K562 (cell line): ENCODE results near the gene IFIT2. TPM values are rescaled to one million over a fixed set of nuclear protein-coding genes. Genes with fewer than 3 reads are reported as not detected.

Experiments
- ATAC-seq: fragments of 200-7000 bp; cut with Tn5 transposase; 3 replicates; pipeline ENCODE4 v1.9.1; 2020; ENCODE audit warnings: moderate library complexity
- BruUV-seq: library from RNA; stranded (reverse); fragments of 400-500 nt; replicated peaks from 2 replicates; lab custom pipeline; 2021; lab: Mats Ljungman, UMichigan
- CTCF ChIA-PET: fragments of 300-600 bp; formaldehyde crosslinking; extraction: SDS; loops from one replicate; lab custom pipeline; 2021; ENCODE audit warnings: low intra/inter-chr PET ratio; lab: Yijun Ruan, JAX
- POLR2A ChIA-PET: fragments of 300-600, 350-650 bp; sonication (Branson Sonifier 250); formaldehyde crosslinking; extraction: SDS; loops from one replicate; lab custom pipeline; 2021; ENCODE audit warnings: antibody characterized with exemption, inconsistent platforms; lab: Yijun Ruan, JAX
- DNase-seq, 4 experiments: peaks; one replicate each; pipeline versions ENCODE4 v3.0.0 to v3.0.0-alpha.2; 2011 to 2018; ENCODE audit warnings: low spot score in 3 of 4, mixed read lengths in 3 of 4; ENCODE audit errors: extremely low read depth in 1 of 4
- FAIRE-seq: peaks from 2 replicates; lab custom pipeline; 2011; peaks lifted over from hg19 to GRCh38; lab: Jason Lieb, UNC
- H2AFZ ChIP-seq: 2 replicates; pipeline ENCODE4 v1.6.0; 2011; ENCODE audit warnings: low read depth, low read length, control low read depth, inconsistent platforms
- H3K27ac ChIP-seq: fragments of 200-600 bp; 3 replicates; pipeline ENCODE4 v1.8.0; 2011; ENCODE audit warnings: low read depth, mild to moderate bottlenecking, control low read depth, inconsistent platforms, low read length, moderate library complexity, mixed read lengths; ENCODE audit errors: extremely low read depth
- H3K27me3 ChIP-seq, 2 experiments: fragments of 300-600 bp in 1 of 2; 2 replicates in 1 of 2; 3 replicates in 1 of 2; pipeline versions ENCODE4 v1.6.0 to v1.8.0; 2011; ENCODE audit warnings: inconsistent platforms in 2 of 2, low read length in 2 of 2, mild to moderate bottlenecking in 1 of 2, mixed read lengths in 1 of 2, moderate library complexity in 1 of 2; ENCODE audit not compliant: control insufficient read depth in 2 of 2, insufficient read depth in 2 of 2
- H3K36me3 ChIP-seq: fragments of 300-600 bp; 3 replicates; pipeline ENCODE4 v1.8.0; 2011; ENCODE audit warnings: mild to moderate bottlenecking, low read length, inconsistent platforms; ENCODE audit not compliant: control insufficient read depth, insufficient read depth
- H3K4me1 ChIP-seq, 2 experiments: fragments of 200-600 bp in 1 of 2; replicated peaks in 1 of 2; 2 replicates in 1 of 2; 3 replicates in 1 of 2; pipeline versions ENCODE4 v1.5.1 to v1.8.0; 2011; ENCODE audit warnings: inconsistent platforms in 2 of 2, low read length in 2 of 2, mild to moderate bottlenecking in 1 of 2, mixed read lengths in 1 of 2, moderate library complexity in 1 of 2; ENCODE audit not compliant: control insufficient read depth in 2 of 2, insufficient read depth in 2 of 2
- H3K4me2 ChIP-seq: 2 replicates; pipeline ENCODE4 v1.6.1; 2011; ENCODE audit warnings: low read length, control low read depth, inconsistent platforms, mixed read lengths; ENCODE audit not compliant: insufficient read depth
- H3K4me3 ChIP-seq: fragments of 200-600 bp; sonication (generic), shearing (Covaris generic); 2 replicates; pipeline ENCODE4 v1.5.1; 2016; ENCODE audit warnings: control low read depth, inconsistent platforms
- H3K79me2 ChIP-seq: fragments of 200-600 bp; 3 replicates; pipeline ENCODE4 v1.8.0; 2011; ENCODE audit warnings: low read length, inconsistent platforms; ENCODE audit not compliant: control insufficient read depth, insufficient read depth
- H3K9ac ChIP-seq, 2 experiments: 2 replicates each; pipeline versions ENCODE4 v1.6.0 to v1.6.1; 2011; ENCODE audit warnings: low read depth in 2 of 2, low read length in 2 of 2, control low read depth in 1 of 2, inconsistent platforms in 1 of 2, mild to moderate bottlenecking in 1 of 2, mixed read lengths in 1 of 2; ENCODE audit not compliant: insufficient read depth in 1 of 2
- H3K9me1 ChIP-seq: one replicate; pipeline ENCODE4 v1.6.0; 2011; ENCODE audit warnings: inconsistent platforms, mild to moderate bottlenecking, low read length, moderate library complexity; ENCODE audit not compliant: control insufficient read depth, insufficient read depth
- H3K9me3 ChIP-seq: replicated peaks from 2 replicates; pipeline ENCODE4 v1.5.1; 2011; ENCODE audit warnings: low read depth, low read length, inconsistent platforms; ENCODE audit not compliant: control insufficient read depth, insufficient read depth
- H4K20me1 ChIP-seq: replicated peaks from 2 replicates; pipeline ENCODE4 v1.6.1; 2011; ENCODE audit warnings: low read length, inconsistent platforms, mixed read lengths; ENCODE audit not compliant: control insufficient read depth, insufficient read depth
- NR2F6 ChIP-seq: fragments of 450-650 bp; formaldehyde crosslinking; IDR thresholded peaks from 2 replicates; pipeline ENCODE4 v1.4.0; 2020; ENCODE audit warnings: mild to moderate bottlenecking
- SMARCC2 ChIP-seq: fragments of 450-650 bp; IDR thresholded peaks from 2 replicates; pipeline ENCODE4 v1.6.1; 2017; ENCODE audit warnings: antibody characterized with exemption, moderate library complexity, mild to moderate bottlenecking, low read depth
- TRIM24 ChIP-seq, 2 experiments: fragments of 450-650 bp; IDR thresholded peaks; 2 replicates each; pipeline ENCODE4 v1.6.1; 2016
- ZBTB40 ChIP-seq, 2 experiments: fragments of 450-650 bp in 1 of 2; sonication (generic) in 1 of 2; formaldehyde crosslinking in 1 of 2; IDR thresholded peaks; 2 replicates each; pipeline versions ENCODE4 v1.7.1 to v1.9.0; 2016 to 2022; ENCODE audit warnings: inconsistent platforms in 1 of 2, mild to moderate bottlenecking in 1 of 2, missing genetic modification reagents in 1 of 2
- ZBTB7A ChIP-seq: IDR thresholded peaks from 2 replicates; pipeline ENCODE4 v1.6.1; 2011; ENCODE audit warnings: low read depth, mild to moderate bottlenecking, low read length, moderate library complexity, borderline replicate concordance; ENCODE audit not compliant: control insufficient read depth
- ZFP30 ChIP-seq: fragments of 250-450 bp; sonication (Bioruptor Pico); IDR thresholded peaks from 2 replicates; pipeline ENCODE4 v1.8.0; 2022; ENCODE audit warnings: moderate library complexity, mild to moderate bottlenecking, inconsistent platforms, borderline replicate concordance
- WGBS: fragments of 100-300 bp; shearing (Covaris generic); methylation state at CpG from one replicate; pipeline ENCODE4 v1.1.6; 2016; ENCODE audit warnings: low coverage, mixed read lengths; ENCODE audit not compliant: insufficient coverage; ENCODE audit errors: missing lambda C conversion rate; 5-methylcytosine and 5-hydroxymethylcytosine counted together
- in situ Hi-C: fragments of 300-500 bp; cut with MboI; formaldehyde crosslinking; loops from 4 replicates; pipeline ENCODE4 v1.15.0; 2018; ENCODE audit warnings: inconsistent platforms, mixed read lengths
- intact Hi-C: fragments of 100-400 bp; cut with micrococcal nuclease; formaldehyde crosslinking; loops from 2 replicates; pipeline ENCODE4 v1.14.2; 2022
- polyA plus RNA-seq, 8 experiments: library from polyadenylated mRNA; depleted of rRNA in 4 of 8; stranded (reverse) in 5 of 8; unstranded in 3 of 8; fragments of >200 nt; fragmentation: Nextera tagmentation in 2 of 8; fragmentation: Illumina TruSeq in 1 of 8; extraction: Ambion mirVana in 2 of 8; extraction: Trizol in 1 of 8; gene quantifications; 2 replicates each; pipeline versions ENCODE4 v1.2.1 to v1.2.3, GENCODE V29; 2011 to 2014; ENCODE audit warnings: inconsistent platforms in 1 of 8, missing spikeins in 1 of 8
- total RNA-seq, 7 experiments: library from RNA; depleted of rRNA in 6 of 7; stranded (reverse); fragments of >200 nt in 6 of 7; fragmentation: Illumina TruSeq in 2 of 7; extraction: Trizol in 2 of 7; gene quantifications; 2 replicates each; pipeline versions ENCODE4 v1.2.1 to v1.2.3, GENCODE V29; 2011 to 2021; ENCODE audit warnings: low replicate concordance in 1 of 7

The IFIT2 gene
- total and polyA plus RNA-seq, 9 of the 15 experiments (the other 6 are each of a cell fraction or from before 2014, with no cell fraction given): 0.03 to 0.25 (median 0.10) TPM; not detected in 1

DNA sequence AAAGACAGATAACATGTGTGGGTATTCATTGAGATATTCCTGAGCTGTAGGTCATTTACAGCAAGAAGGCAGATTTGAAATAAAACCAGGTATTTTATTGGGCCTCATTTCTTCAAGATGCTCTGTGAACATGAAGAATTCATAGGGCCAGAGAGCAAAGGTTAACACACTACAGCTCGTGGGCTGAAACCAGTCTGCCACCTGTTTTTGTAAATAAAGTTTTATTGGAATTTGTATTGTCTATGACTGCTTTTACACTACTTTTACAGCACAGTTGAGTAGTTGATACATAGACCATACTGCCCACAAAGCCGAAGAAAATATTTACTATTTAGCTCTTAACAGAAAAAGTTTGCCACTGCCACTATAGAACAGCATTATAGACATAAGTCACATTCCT lies 28.2 kb upstream of the IFIT2 start:
- no TSS peak for BruUV-seq
- no peak overlapping the region for H2AFZ ChIP-seq
- CTCF ChIA-PET: no interaction called here
- H3K36me3 ChIP-seq: no peaks in the 10 kb centered on the region
- TF ChIP-seq ZBTB7A: no peak
- TF ChIP-seq ZBTB40 (IDR thresholded peaks at IDR 0.05): peak; percentile 76
- TF ChIP-seq ZBTB40 (CRISPR knock-in tag; IDR thresholded peaks at IDR 0.05): no peak
- no peak for TF ChIP-seq ZFP30 (CRISPR knock-in tag)
- TF ChIP-seq SMARCC2: no peak
- TF ChIP-seq TRIM24 (IDR thresholded peaks at IDR 0.05): no peak
- TF ChIP-seq NR2F6: no peak
- TF ChIP-seq, all 486 proteins: peak for 1
- H3K9ac ChIP-seq: no peak overlapping the region
- no peaks in the 10 kb centered on the region for H3K9me1 ChIP-seq
- WGBS: 4% methylated on average over 2 of the region's 2 CpGs
- POLR2A ChIA-PET: no interaction called here
- H3K4me1 ChIP-seq: no peaks in the 10 kb centered on the region
- no peak for ATAC-seq
- in situ Hi-C loops: no loop called here
- no peak overlapping the region for H3K4me3 ChIP-seq
- H4K20me1 ChIP-seq: no peaks in the 10 kb centered on the region
- no peaks in the 10 kb centered on the region for H3K79me2 ChIP-seq
- no peaks in the 10 kb centered on the region for H3K9me3 ChIP-seq
- H3K4me2 ChIP-seq: no peak overlapping the region
- no peak overlapping the region for H3K27ac ChIP-seq
- peaks cover 0 to 4% of the 10 kb centered on the region in 2 experiments; a peak in 1 of 5 replicates for H3K27me3 ChIP-seq
- FAIRE-seq: no peak
- DNase-seq: no peak
- intact Hi-C loops: no loop called here
